Gastrocnemius medialis (tissue), 4 donors: Measurements from ENCODE around the gene FARS2. TPM values are rescaled to one million over a fixed set of nuclear protein-coding genes. Genes with fewer than 3 reads are reported as not detected.

Experiments
- ATAC-seq, 2 donors: fragments of 150-250 bp; one replicate each; pipeline ENCODE4 v1.9.1; 2016
- DNase-seq, 2 donors: peaks; one replicate each; pipeline ENCODE4 v3.0.0-alpha.2; 2019
- H3K27ac ChIP-seq, 4 donors: fragments of 200-600 bp; sonication (generic); 1 replicate in 1 of 4; 2 replicates in 3 of 4; pipeline ENCODE4 v1.5.1; 2016 to 2018; ENCODE audit warnings: mild to moderate bottlenecking in 2 of 4, moderate library complexity in 1 of 4
- H3K27me3 ChIP-seq, 3 donors: fragments of 200-600 bp; sonication (generic) in 2 of 3; 1 replicate in 1 of 3; 2 replicates in 2 of 3; pipeline versions ENCODE4 v1.5.1 to v1.6.0; 2016 to 2019; ENCODE audit warnings: mild to moderate bottlenecking in 1 of 3, moderate library complexity in 1 of 3
- H3K36me3 ChIP-seq, 2 donors: fragments of 200-600 bp; sonication (generic) in 1 of 2; one replicate each; pipeline ENCODE4 v1.5.1; 2017 to 2018
- H3K4me1 ChIP-seq, 2 donors: fragments of 200-600 bp; sonication (generic) in 1 of 2; one replicate each; pipeline ENCODE4 v1.5.1; 2016 to 2017; ENCODE audit warnings: mild to moderate bottlenecking in 2 of 2
- H3K4me3 ChIP-seq, 4 donors: fragments of 200-600 bp; sonication (generic) in 3 of 4; 1 replicate in 1 of 4; 2 replicates in 3 of 4; pipeline ENCODE4 v1.5.1; 2016 to 2019; ENCODE audit warnings: mild to moderate bottlenecking in 2 of 4
- H3K9me3 ChIP-seq, 3 donors: fragments of 200-600 bp; sonication (generic) in 2 of 3; 1 replicate in 1 of 3; 2 replicates in 2 of 3; pipeline ENCODE4 v1.5.1; 2016 to 2019
- CTCF ChIP-seq, 5 experiments: fragments of 450-650 bp in 3 of 5; fragments of 200-600 bp in 2 of 5; sonication (generic) in 2 of 5; IDR thresholded peaks in 4 of 5; conservative IDR thresholded peaks in 1 of 5; 1 replicate in 4 of 5; 2 replicates in 1 of 5; pipeline ENCODE4 v1.5.1; 2016 to 2019; ENCODE audit warnings: antibody characterized with exemption in 5 of 5, mild to moderate bottlenecking in 3 of 5, moderate library complexity in 3 of 5
- POLR2A ChIP-seq, 2 donors: fragments of 450-650 bp; IDR thresholded peaks; one replicate each; pipeline ENCODE4 v1.6.1; 2017; ENCODE audit warnings: antibody characterized with exemption in 2 of 2, mild to moderate bottlenecking in 2 of 2, moderate library complexity in 2 of 2
- in situ Hi-C, 4 donors: fragments of 200-750 bp; cut with MboI; loops; one replicate each; pipeline versions ENCODE4 v1.15.0 to v1.8.0; 2017; ENCODE audit warnings: low sequenced_read_pairs in 4 of 4
- intact Hi-C: fragments of 100-400 bp; cut with DNase I; formaldehyde crosslinking; loops from one replicate; pipeline ENCODE4 v1.15.1; 2023; ENCODE audit warnings: low total_unique reads
- total RNA-seq, 4 donors: library from RNA; depleted of rRNA; stranded (reverse); fragments of >200 nt; gene quantifications; one replicate each; pipeline versions ENCODE4 v1.1.0 to v1.2.3, GENCODE V29; 2016

FARS2 gene
- total RNA-seq, 4 donors from 2014 or later = 13.6 to 24.0 (median 15.8) TPM

- Histone ChIP-seq H3K4me1 (peaks cover 7 to 10% of the 10 kb centered on the region in 2 donors), H3K4me3 (no peak overlapping the region), H3K27ac (no peak overlapping the region), H3K36me3 (no peaks in the 10 kb centered on the region), H3K9me3 (no peaks in the 10 kb centered on the region), H3K27me3 (no peaks in the 10 kb centered on the region)
- in situ Hi-C loops = no loop called here
- intact Hi-C loops = no loop called here
- ATAC-seq = no peak
- DNase-seq = no peak
- TF ChIP-seq CTCF (IDR thresholded peaks at IDR 0.05 in 4 of 5, conservative IDR thresholded peaks at IDR 0.05 in 1 of 5) = no peak
- TF ChIP-seq POLR2A (IDR thresholded peaks at IDR 0.05) = no peak
Observed at GRCh38 chr6:5294392-5295211, 33.3 kb downstream of the FARS2 start.

GRCh38 chr6:5295623-5296022 lies 34.3 kb downstream of the FARS2 start:
- Histone ChIP-seq H3K4me3 (no peak overlapping the region), H3K9me3 (no peaks in the 10 kb centered on the region), H3K36me3 (no peaks in the 10 kb centered on the region), H3K27ac (no peak overlapping the region), H3K27me3 (no peaks in the 10 kb centered on the region), H3K4me1 (peaks cover 7 to 14% of the 10 kb centered on the region in 2 donors)
- intact Hi-C loops = no loop called here
- ATAC-seq (no peak), DNase-seq (no peak)
- TF ChIP-seq CTCF (IDR thresholded peaks at IDR 0.05 in 4 of 5, conservative IDR thresholded peaks at IDR 0.05 in 1 of 5) (no peak), POLR2A (IDR thresholded peaks at IDR 0.05) (no peak)
- in situ Hi-C loops = no loop called here

GRCh38 chr6:5300206-5300764 lies 39.0 kb downstream of the FARS2 start:
- H3K27ac ChIP-seq = no peak overlapping the region
- in situ Hi-C loops = loop anchor here in 2 of 4 donors (10.0 kb wide), 2 partner anchors 145 to 155 kb away; no protein-coding TSS in a partner anchor

More at GRCh38 chr6:5300206-5300764, 39.0 kb downstream of the FARS2 start:
- no peak for DNase-seq
- no peaks in the 10 kb centered on the region for H3K36me3 ChIP-seq
- TF ChIP-seq CTCF (IDR thresholded peaks at IDR 0.05 in 4 of 5, conservative IDR thresholded peaks at IDR 0.05 in 1 of 5) (no peak), POLR2A (IDR thresholded peaks at IDR 0.05) (no peak)
- no peak for ATAC-seq
- no peaks in the 10 kb centered on the region for H3K9me3 ChIP-seq
- H3K27me3 ChIP-seq = no peaks in the 10 kb centered on the region
- intact Hi-C loops = loop anchor here (5.0 kb wide), 1 partner anchor 38 kb away; the partner anchor contains the start of genes FARS2 and LYRM4
- H3K4me1 ChIP-seq = peaks cover 14 to 25% of the 10 kb centered on the region in 2 donors
- H3K4me3 ChIP-seq = no peak overlapping the region
